GM10248 (cell line): Measurements from ENCODE around the gene SELP.

ENCODE experiments used
- CTCF ChIA-PET: fragments of 300-600 bp; sonication (Branson Sonifier 250); formaldehyde crosslinking; extraction: SDS; loops from one replicate; lab custom pipeline; 2021; ENCODE audit warnings: antibody characterized with exemption; lab: Yijun Ruan, JAX
- POLR2A ChIA-PET: fragments of 350-650 bp; sonication (Branson Sonifier 250); formaldehyde crosslinking; extraction: SDS; loops from one replicate; lab custom pipeline; 2020; ENCODE audit warnings: antibody characterized with exemption; lab: Yijun Ruan, JAX
- DNase-seq: peaks from one replicate; pipeline ENCODE4 v3.0.0; 2012; ENCODE audit errors: extremely low spot score
- TF ChIP-seq, protein P1 (sequence below): IDR thresholded peaks from 2 replicates; pipeline ENCODE4 v1.5.1; 2012; ENCODE audit warnings: mild to moderate bottlenecking, low read depth; ENCODE audit errors: extremely low read depth, missing control alignments, control extremely low read depth

The SELP gene

GRCh38 chr1:169620565-169620964 lies 9.4 kb downstream of the SELP start:
- CTCF ChIA-PET, result no interaction called here
- DNase-seq, result no peak
- POLR2A ChIA-PET, result no interaction called here
- TF ChIP-seq, protein P1, sequence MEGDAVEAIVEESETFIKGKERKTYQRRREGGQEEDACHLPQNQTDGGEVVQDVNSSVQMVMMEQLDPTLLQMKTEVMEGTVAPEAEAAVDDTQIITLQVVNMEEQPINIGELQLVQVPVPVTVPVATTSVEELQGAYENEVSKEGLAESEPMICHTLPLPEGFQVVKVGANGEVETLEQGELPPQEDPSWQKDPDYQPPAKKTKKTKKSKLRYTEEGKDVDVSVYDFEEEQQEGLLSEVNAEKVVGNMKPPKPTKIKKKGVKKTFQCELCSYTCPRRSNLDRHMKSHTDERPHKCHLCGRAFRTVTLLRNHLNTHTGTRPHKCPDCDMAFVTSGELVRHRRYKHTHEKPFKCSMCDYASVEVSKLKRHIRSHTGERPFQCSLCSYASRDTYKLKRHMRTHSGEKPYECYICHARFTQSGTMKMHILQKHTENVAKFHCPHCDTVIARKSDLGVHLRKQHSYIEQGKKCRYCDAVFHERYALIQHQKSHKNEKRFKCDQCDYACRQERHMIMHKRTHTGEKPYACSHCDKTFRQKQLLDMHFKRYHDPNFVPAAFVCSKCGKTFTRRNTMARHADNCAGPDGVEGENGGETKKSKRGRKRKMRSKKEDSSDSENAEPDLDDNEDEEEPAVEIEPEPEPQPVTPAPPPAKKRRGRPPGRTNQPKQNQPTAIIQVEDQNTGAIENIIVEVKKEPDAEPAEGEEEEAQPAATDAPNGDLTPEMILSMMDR, result no peak

DNA sequence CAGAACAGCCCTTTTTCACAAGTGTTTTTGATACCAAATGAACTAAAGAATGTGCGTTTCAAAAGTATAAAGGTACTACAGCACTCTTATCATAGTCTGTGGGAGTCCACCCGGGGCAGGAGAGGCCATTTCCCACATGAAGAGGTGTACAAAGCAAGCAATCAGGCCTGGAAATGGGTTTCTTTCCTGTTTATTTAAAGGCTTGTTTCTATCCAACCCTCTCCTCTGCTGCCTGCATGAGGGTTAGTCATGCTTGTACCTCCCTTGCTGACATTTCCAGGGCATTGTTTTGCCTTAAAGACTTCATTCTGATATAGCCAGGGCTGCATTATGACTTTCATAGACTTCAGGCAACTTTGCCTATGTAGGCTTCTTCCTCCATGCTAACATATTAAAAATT lies 11.6 kb downstream of the SELP start:
- ChIA-PET POLR2A (no interaction called here), CTCF (no interaction called here)
- TF ChIP-seq, protein P1, result no peak
- DNase-seq, result no peak

- TF ChIP-seq, protein P1, result no peak
- no peak for DNase-seq
- CTCF ChIA-PET, result interaction anchor here (1.2 to 2.2 kb wide), 8 partner anchors 10 to 96 kb away, joined by 3 to 13 read pairs (median 3); no protein-coding TSS in a partner anchor
- POLR2A ChIA-PET, result no interaction called here
Observed at GRCh38 chr1:169615803-169616202, 14.1 kb downstream of the SELP start.

DNA sequence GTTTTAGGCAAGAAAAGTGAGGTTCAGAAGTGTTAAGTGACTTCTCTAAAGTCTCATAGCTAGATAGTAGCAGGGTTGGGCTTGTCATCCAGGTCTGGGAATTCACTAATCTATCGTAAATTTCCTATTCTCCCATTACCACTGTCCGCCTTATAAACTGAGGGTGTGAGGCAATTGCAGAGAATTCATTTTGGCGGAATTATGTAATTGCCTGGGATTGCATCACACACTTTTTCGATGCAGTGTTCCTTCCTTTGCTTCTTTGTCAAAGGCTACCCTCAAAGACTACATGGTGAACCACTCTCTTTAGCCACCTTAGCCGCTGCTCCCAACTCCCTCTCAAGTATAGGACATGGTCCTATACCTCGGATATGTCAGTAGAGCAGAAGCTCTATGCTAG lies 19.1 kb downstream of the SELP start:
- ChIA-PET POLR2A (no interaction called here), CTCF (interaction anchor here (1.2 to 3.4 kb wide), 4 partner anchors 9 to 199 kb away, joined by 3 to 25 read pairs (median 8); partner anchors contain the start of gene F5)
- no peak for DNase-seq
- TF ChIP-seq, protein P1, result no peak

DNA sequence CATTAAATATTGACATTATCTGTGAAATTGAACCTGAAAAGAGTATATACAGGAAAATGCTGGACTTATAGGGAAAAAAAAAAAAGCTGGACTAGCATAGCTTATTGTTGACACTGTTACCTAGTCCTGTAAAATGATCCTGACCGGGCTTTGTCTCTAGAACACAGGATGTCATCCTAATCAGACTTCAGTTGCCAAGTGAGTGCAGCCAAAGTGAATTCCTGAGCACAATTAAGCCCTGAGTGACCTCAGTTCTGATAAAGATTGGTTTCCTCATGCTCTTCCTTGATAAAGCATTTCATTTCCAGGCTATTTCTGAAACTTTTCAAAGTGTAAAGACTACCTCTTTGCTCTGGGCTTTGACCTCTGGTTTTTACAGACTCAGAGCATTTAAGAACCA lies 19.8 kb downstream of the SELP start:
- CTCF ChIA-PET, result interaction anchor here (3.4 kb wide), 2 partner anchors 8 to 102 kb away, joined by 12 to 25 read pairs; no protein-coding TSS in a partner anchor
- TF ChIP-seq, protein P1, result no peak
- DNase-seq, result no peak
- POLR2A ChIA-PET, result no interaction called here

- CTCF ChIA-PET, result no interaction called here
- POLR2A ChIA-PET, result no interaction called here
- DNase-seq, result no peak
- TF ChIP-seq, protein P1, result no peak
Observed at GRCh38 chr1:169608226-169608625, 21.7 kb downstream of the SELP start.
